OCI-LY7 (cell line): ENCODE measurements around the gene NARS2. TPM values are rescaled to one million over a fixed set of nuclear protein-coding genes. Genes with fewer than 3 reads are reported as not detected.

Experiments used
- BruUV-seq: library from RNA; stranded (reverse); fragments of 400-500 nt; replicated peaks from 2 replicates; lab custom pipeline; 2021; lab: Mats Ljungman, UMichigan
- CTCF ChIA-PET: fragments of 300-600 bp; sonication (Branson Sonifier 250); formaldehyde crosslinking; loops from one replicate; lab custom pipeline; 2022; ENCODE audit warnings: antibody characterized with exemption; ENCODE audit not compliant: unreplicated experiment; lab: Charles Lee
- POLR2A ChIA-PET: fragments of 300-600 bp; sonication (Branson Sonifier 250); formaldehyde crosslinking; loops from one replicate; lab custom pipeline; 2022; ENCODE audit warnings: antibody characterized with exemption; lab: Charles Lee
- DNase-seq: peaks from one replicate; pipeline ENCODE4 v3.0.0-alpha.2; 2015; ENCODE audit warnings: low spot score
- H2AFZ ChIP-seq: fragments of 200-600 bp; sonication (generic), shearing (Covaris generic); 2 replicates; pipeline ENCODE4 v1.6.1; 2014; ENCODE audit warnings: mild to moderate bottlenecking, antibody characterized with exemption, low read length, moderate library complexity
- H3K27ac ChIP-seq: fragments of 200-600 bp; sonication (generic); 2 replicates; pipeline ENCODE4 v1.5.1; 2014; ENCODE audit warnings: mixed run types, low read depth, mild to moderate bottlenecking, moderate library complexity, low read length, inconsistent platforms; ENCODE audit not compliant: poor library complexity, severe bottlenecking
- H3K36me3 ChIP-seq: fragments of 200-600 bp; sonication (generic); 2 replicates; pipeline ENCODE4 v1.6.1; 2014; ENCODE audit warnings: mild to moderate bottlenecking, antibody characterized with exemption, low read length, moderate library complexity, mixed read lengths; ENCODE audit not compliant: insufficient read depth
- H3K4me1 ChIP-seq: fragments of 200-600 bp; sonication (generic); 2 replicates; pipeline ENCODE4 v1.5.1; 2014; ENCODE audit warnings: mild to moderate bottlenecking, low read length; ENCODE audit not compliant: insufficient read depth, poor library complexity, severe bottlenecking
- H3K4me2 ChIP-seq: fragments of 200-600 bp; sonication (generic); 2 replicates; pipeline ENCODE4 v1.6.1; 2014; ENCODE audit warnings: mild to moderate bottlenecking, low read length
- H3K4me3 ChIP-seq: fragments of 200-600 bp; sonication (generic); 2 replicates; pipeline ENCODE4 v1.5.1; 2014; ENCODE audit warnings: mild to moderate bottlenecking, low read depth, low read length; ENCODE audit not compliant: poor library complexity, severe bottlenecking
- H3K79me2 ChIP-seq: fragments of 200-600 bp; sonication (generic); 2 replicates; pipeline ENCODE4 v1.6.1; 2016; ENCODE audit warnings: low read depth, mild to moderate bottlenecking, low read length, moderate library complexity, mixed read lengths; ENCODE audit not compliant: insufficient read depth
- H3K9me2 ChIP-seq: fragments of 200-600 bp; sonication (generic); 2 replicates; pipeline ENCODE4 v1.6.1; 2016; ENCODE audit warnings: mild to moderate bottlenecking, low read length, mixed read lengths; ENCODE audit not compliant: insufficient read depth
- H3K9me3 ChIP-seq: fragments of 200-600 bp; sonication (generic); 2 replicates; pipeline ENCODE4 v1.6.1; 2014; ENCODE audit warnings: mild to moderate bottlenecking, mixed run types, low read length, mixed read lengths
- H4K20me1 ChIP-seq: fragments of 200-600 bp; sonication (generic); 2 replicates; pipeline ENCODE4 v1.6.1; 2014; ENCODE audit warnings: mild to moderate bottlenecking, antibody characterized with exemption, low read length, moderate library complexity, mixed read lengths; ENCODE audit not compliant: insufficient read depth
- CTCF ChIP-seq: fragments of 200-600 bp; sonication (generic); conservative IDR thresholded peaks from 2 replicates; pipeline ENCODE4 v1.5.1; 2014; ENCODE audit warnings: mild to moderate bottlenecking, antibody characterized with exemption, low read length, moderate library complexity, mixed read lengths
- EZH2phosphoT487 ChIP-seq: fragments of 200-600 bp; sonication (generic); IDR thresholded peaks from 2 replicates; pipeline ENCODE4 v1.6.1; 2018; ENCODE audit warnings: low read depth, borderline replicate concordance, mild to moderate bottlenecking, mixed run types, antibody characterized with exemption, low read length, moderate library complexity, mixed read lengths
- intact Hi-C: fragments of 100-400 bp; cut with micrococcal nuclease; formaldehyde crosslinking; loops from one replicate; pipeline ENCODE4 v1.10.0; 2022; ENCODE audit not compliant: unreplicated experiment
- total RNA-seq, 2 experiments: library from RNA; depleted of rRNA in 1 of 2; stranded (reverse); fragments of >200 nt in 1 of 2; shearing (Covaris generic) in 1 of 2; gene quantifications; 2 replicates each; pipeline ENCODE4 v1.2.3, GENCODE V29; 2014 to 2022

Gene NARS2
- total RNA-seq, 2 experiments from 2014 or later = 28.1 to 29.2 TPM

GRCh38 chr11:78419327-78419726, 155.3 kb downstream of the NARS2 start:
- DNase-seq = no peak
- Histone ChIP-seq H3K9me3 (no peaks in the 10 kb centered on the region), H3K4me2 (no peak overlapping the region), H3K79me2 (no peaks in the 10 kb centered on the region), H3K27ac (no peak overlapping the region), H2AFZ (no peak overlapping the region), H3K4me1 (peaks cover 24% of the 10 kb centered on the region), H4K20me1 (0 out of 2 replicates have a peak, but pooled peaks cover 3% of the 10 kb centered on the region), H3K36me3 (no peaks in the 10 kb centered on the region), H3K9me2 (no peaks in the 10 kb centered on the region), H3K4me3 (no peak overlapping the region)
- POLR2A ChIA-PET = no interaction called here
- TF ChIP-seq CTCF = no peak
- TF ChIP-seq EZH2phosphoT487 = no peak
- no TSS peak for BruUV-seq
- intact Hi-C loops = loop anchor here (5.0 kb wide), 1 partner anchor 168 kb away; no protein-coding TSS in a partner anchor
- CTCF ChIA-PET = no interaction called here

DNA sequence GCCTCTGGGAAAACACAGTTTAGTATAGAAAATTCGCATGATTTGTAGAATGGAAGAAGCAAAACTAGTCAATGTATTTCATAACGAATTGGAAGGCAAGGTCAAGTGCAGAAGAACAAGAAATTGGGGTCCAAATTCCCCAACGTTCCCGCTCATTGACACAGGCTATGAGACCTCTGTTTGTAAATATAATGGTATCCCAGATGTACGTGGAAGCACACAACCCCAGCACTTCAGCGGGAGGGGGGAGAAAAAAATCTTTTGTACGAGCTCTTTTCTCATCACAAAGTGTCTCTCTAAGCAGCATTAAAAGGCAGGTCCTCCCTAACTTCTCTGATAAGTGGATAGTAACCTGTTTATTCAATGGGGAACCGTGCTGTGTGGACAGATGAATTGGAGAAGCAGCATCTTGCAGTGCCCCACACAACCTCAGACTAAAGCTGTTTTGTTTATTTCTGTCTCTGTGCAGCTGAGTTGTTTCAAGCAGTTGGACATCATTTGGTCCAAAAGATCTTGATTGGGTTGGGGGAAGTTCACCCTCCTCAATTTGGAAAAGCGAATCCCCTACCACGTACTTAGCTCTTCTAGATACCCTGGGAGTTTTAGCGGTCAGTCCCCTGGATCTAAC, 156.0 kb downstream of the NARS2 start:
- POLR2A ChIA-PET = interaction anchor here (0.9 to 1.3 kb wide), 2 partner anchors 156 to 191 kb away, joined by 4 to 5 read pairs; partner anchors contain the start of gene NARS2
- BruUV-seq = no TSS peak
- Histone ChIP-seq H3K27ac (no peak overlapping the region), H3K9me2 (no peaks in the 10 kb centered on the region), H3K36me3 (no peaks in the 10 kb centered on the region), H3K79me2 (no peaks in the 10 kb centered on the region), H4K20me1 (no peaks in the 10 kb centered on the region), H3K4me2 (peak overlapping the region; percentile 79), H2AFZ (no peak overlapping the region), H3K4me3 (peak overlapping the region; percentile 67), H3K4me1 (peaks cover 20% of the 10 kb centered on the region), H3K9me3 (no peaks in the 10 kb centered on the region)
- CTCF ChIA-PET = interaction anchor here (1.1 kb wide), 1 partner anchor 16 kb away, joined by 3 read pairs; no protein-coding TSS in a partner anchor
- TF ChIP-seq EZH2phosphoT487 (no peak), CTCF (no peak)
- intact Hi-C loops = loop anchor here (5.0 kb wide), 1 partner anchor 169 kb away; no protein-coding TSS in a partner anchor
- no peak for DNase-seq
